AG04450 (cell line): ENCODE data around the gene MAP1A. TPM values are rescaled to one million over a fixed set of nuclear protein-coding genes. Genes with fewer than 3 reads are reported as not detected.

ENCODE experiments used
- CTCF ChIA-PET: fragments of 300-600, 350-600 bp; formaldehyde crosslinking; extraction: SDS; loops from one replicate; lab custom pipeline; 2022; ENCODE audit warnings: antibody characterized with exemption, inconsistent platforms; lab: Charles Lee
- POLR2A ChIA-PET: fragments of 350-600 bp; formaldehyde crosslinking; extraction: SDS; loops from one replicate; lab custom pipeline; 2021; ENCODE audit warnings: antibody characterized with exemption, inconsistent platforms; lab: Yijun Ruan, JAX
- DNase-seq: peaks from one replicate; pipeline ENCODE4 v3.0.0-alpha.2; 2011; ENCODE audit warnings: low read depth, low spot score
- H3K27ac ChIP-seq: one replicate; pipeline ENCODE4 v1.5.1; 2012; ENCODE audit warnings: low read depth, low read length, control low read depth
- H3K27me3 ChIP-seq: one replicate; pipeline ENCODE4 v1.6.0; 2012; ENCODE audit warnings: low read length; ENCODE audit not compliant: control insufficient read depth, insufficient read depth
- H3K4me3 ChIP-seq: 2 replicates; pipeline ENCODE4 v1.5.1; 2011; ENCODE audit warnings: mild to moderate bottlenecking, low read depth, low read length, control low read depth
- H3K9me3 ChIP-seq: 2 replicates; pipeline ENCODE4 v1.5.1; 2012; ENCODE audit warnings: low read length; ENCODE audit not compliant: control insufficient read depth, insufficient read depth
- polyA plus RNA-seq: library from polyadenylated mRNA; depleted of rRNA; stranded (reverse); fragments of >200 nt; gene quantifications from 2 replicates; pipeline ENCODE4 v1.2.3, GENCODE V29; 2011
- TF ChIP-seq, protein P1 (sequence below): IDR thresholded peaks from 2 replicates; pipeline ENCODE4 v1.5.1; 2011; ENCODE audit warnings: low read depth, low read length, control low read depth, inconsistent platforms

Gene MAP1A
- polyA plus RNA-seq, 1 experiment = 48.5 TPM

- POLR2A ChIA-PET = interaction anchor here (0.6 to 2.1 kb wide), 4 partner anchors 9 to 69 kb away, joined by 4 to 17 read pairs (median 10); partner anchors contain the start of gene TP53BP1
- H3K4me3 ChIP-seq = peak overlapping the region; percentile 68
- CTCF ChIA-PET = interaction anchor here (0.7 to 6.7 kb wide), 9 partner anchors 9 to 136 kb away, joined by 3 to 39 read pairs (median 4); partner anchors contain the start of gene TP53BP1
- H3K27ac ChIP-seq = peak overlapping the region; percentile 65
- no peaks in the 10 kb centered on the region for H3K9me3 ChIP-seq
- no peaks in the 10 kb centered on the region for H3K27me3 ChIP-seq
- TF ChIP-seq, protein P1, sequence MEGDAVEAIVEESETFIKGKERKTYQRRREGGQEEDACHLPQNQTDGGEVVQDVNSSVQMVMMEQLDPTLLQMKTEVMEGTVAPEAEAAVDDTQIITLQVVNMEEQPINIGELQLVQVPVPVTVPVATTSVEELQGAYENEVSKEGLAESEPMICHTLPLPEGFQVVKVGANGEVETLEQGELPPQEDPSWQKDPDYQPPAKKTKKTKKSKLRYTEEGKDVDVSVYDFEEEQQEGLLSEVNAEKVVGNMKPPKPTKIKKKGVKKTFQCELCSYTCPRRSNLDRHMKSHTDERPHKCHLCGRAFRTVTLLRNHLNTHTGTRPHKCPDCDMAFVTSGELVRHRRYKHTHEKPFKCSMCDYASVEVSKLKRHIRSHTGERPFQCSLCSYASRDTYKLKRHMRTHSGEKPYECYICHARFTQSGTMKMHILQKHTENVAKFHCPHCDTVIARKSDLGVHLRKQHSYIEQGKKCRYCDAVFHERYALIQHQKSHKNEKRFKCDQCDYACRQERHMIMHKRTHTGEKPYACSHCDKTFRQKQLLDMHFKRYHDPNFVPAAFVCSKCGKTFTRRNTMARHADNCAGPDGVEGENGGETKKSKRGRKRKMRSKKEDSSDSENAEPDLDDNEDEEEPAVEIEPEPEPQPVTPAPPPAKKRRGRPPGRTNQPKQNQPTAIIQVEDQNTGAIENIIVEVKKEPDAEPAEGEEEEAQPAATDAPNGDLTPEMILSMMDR = no peak
- DNase-seq = no peak
Measured at GRCh38 chr15:43509660-43510199, 7.7 kb upstream of the MAP1A start.

DNA sequence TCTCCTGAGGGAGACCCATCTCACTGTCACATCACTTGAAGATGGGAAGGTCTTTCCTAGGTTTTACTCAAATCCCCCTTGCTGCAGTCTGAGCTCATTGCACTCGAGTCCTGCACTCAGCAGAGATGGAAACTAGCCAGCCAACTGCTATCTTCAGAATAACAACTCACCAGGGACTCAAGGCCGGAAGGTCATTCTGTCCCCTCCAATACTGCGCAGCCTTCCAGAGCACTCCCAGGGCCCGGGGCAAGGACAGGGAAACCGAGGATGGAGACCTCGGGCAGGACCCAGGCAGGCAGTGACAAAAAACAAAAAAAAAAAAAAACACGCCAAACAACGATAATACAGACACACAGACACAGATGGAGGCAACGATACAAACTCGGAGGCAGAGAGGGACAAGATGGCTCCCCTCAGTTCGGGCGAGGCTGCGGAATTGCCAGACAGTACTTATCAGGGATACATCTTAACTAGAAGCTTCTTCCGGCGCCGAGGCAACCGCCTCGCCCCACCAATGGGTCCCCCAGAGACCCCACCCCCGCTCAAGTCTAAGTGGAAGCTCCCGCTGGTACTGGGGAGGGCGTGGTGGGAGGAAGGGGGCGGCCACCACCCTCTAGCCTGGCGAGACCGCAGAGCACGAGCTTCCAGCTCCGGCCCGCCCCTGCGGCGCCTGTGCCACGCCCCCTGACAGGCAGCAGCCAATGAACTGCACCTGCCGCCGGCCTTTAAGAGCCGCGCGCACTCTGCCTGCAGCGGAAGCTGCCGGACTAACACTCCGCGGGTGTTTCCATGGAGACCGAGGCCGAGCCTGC lies 7.0 kb upstream of the MAP1A start:
- H3K27ac ChIP-seq = peak overlapping the region; percentile 81
- POLR2A ChIA-PET = interaction anchor here (0.6 to 2.1 kb wide), 14 partner anchors 8 to 619 kb away, joined by 3 to 17 read pairs (median 4); partner anchors contain the start of gene TP53BP1
- H3K9me3 ChIP-seq = no peaks in the 10 kb centered on the region
- CTCF ChIA-PET = interaction anchor here (0.7 to 6.7 kb wide), 10 partner anchors 9 to 137 kb away, joined by 3 to 39 read pairs (median 4); partner anchors contain the start of gene TP53BP1
- H3K27me3 ChIP-seq = no peaks in the 10 kb centered on the region
- TF ChIP-seq, protein P1 = peak; percentile 45
- peak overlapping the region; percentile 73 for H3K4me3 ChIP-seq
- peak; percentile 96 for DNase-seq

GRCh38 chr15:43511012-43511885 lies 6.2 kb upstream of the MAP1A start:
- H3K9me3 ChIP-seq = no peaks in the 10 kb centered on the region
- H3K27ac ChIP-seq = no peak overlapping the region
- H3K4me3 ChIP-seq = peak overlapping the region; percentile 73
- ChIA-PET POLR2A (interaction anchor here (0.6 to 2.1 kb wide), 12 partner anchors 8 to 620 kb away, joined by 3 to 17 read pairs (median 4); partner anchors contain the start of gene TP53BP1), CTCF (interaction anchor here (0.8 to 6.7 kb wide), 9 partner anchors 10 to 138 kb away, joined by 4 to 39 read pairs (median 4); partner anchors contain the start of gene TP53BP1)
- H3K27me3 ChIP-seq = no peaks in the 10 kb centered on the region
- DNase-seq = no peak
- TF ChIP-seq, protein P1 = peak; percentile 31; the same call in 1 of the 2 replicates

DNA sequence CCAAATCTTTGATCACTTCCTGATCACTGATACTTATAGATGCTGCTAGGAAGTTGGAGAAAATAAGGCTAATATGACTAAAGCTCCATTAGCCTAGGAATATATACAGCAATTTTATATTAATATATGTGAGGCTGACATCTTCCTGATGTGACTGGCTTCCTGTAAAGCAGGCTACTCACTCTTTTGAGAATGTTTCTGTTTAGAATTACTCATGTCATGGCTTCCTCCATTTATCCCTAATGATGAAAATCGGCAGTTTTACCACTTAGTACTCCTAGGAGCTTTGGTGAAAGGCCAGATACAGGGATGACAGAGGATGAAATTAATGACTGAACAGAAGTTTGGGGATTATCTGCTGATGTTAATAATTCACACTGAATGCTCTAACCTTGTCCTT lies 3.9 kb upstream of the MAP1A start:
- no peak for DNase-seq
- Histone ChIP-seq H3K27ac (no peak overlapping the region), H3K4me3 (no peak overlapping the region), H3K27me3 (no peaks in the 10 kb centered on the region), H3K9me3 (no peaks in the 10 kb centered on the region)
- ChIA-PET CTCF (interaction anchor here (0.9 to 6.7 kb wide), 14 partner anchors 8 to 137 kb away, joined by 3 to 39 read pairs (median 5); partner anchors contain the start of gene TP53BP1), POLR2A (interaction anchor here (0.9 kb wide), 1 partner anchor 8 kb away, joined by 4 read pairs; no protein-coding TSS in a partner anchor)
- TF ChIP-seq, protein P1 = no peak
